22Rv1 (cell line): Measurements from ENCODE around the gene MCU.

Experiments used
- ZFX ChIP-seq: fragments of 450-650 bp; IDR thresholded peaks from 2 replicates; pipeline ENCODE4 v1.6.1; 2017; ENCODE audit warnings: antibody characterized with exemption, borderline replicate concordance
- TF ChIP-seq, protein P1 (sequence below): fragments of 450-650 bp; IDR thresholded peaks from 2 replicates; pipeline ENCODE4 v1.5.1; 2017; ENCODE audit warnings: mild to moderate bottlenecking

GRCh38 chr10:72728462-72728861 lies 36.5 kb downstream of the MCU start:
- TF ChIP-seq, protein P1, sequence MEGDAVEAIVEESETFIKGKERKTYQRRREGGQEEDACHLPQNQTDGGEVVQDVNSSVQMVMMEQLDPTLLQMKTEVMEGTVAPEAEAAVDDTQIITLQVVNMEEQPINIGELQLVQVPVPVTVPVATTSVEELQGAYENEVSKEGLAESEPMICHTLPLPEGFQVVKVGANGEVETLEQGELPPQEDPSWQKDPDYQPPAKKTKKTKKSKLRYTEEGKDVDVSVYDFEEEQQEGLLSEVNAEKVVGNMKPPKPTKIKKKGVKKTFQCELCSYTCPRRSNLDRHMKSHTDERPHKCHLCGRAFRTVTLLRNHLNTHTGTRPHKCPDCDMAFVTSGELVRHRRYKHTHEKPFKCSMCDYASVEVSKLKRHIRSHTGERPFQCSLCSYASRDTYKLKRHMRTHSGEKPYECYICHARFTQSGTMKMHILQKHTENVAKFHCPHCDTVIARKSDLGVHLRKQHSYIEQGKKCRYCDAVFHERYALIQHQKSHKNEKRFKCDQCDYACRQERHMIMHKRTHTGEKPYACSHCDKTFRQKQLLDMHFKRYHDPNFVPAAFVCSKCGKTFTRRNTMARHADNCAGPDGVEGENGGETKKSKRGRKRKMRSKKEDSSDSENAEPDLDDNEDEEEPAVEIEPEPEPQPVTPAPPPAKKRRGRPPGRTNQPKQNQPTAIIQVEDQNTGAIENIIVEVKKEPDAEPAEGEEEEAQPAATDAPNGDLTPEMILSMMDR, result no peak
- TF ChIP-seq ZFX, result no peak
